Epithelial cell of esophagus (primary cell): Measurements from ENCODE around the gene RCOR3.
A peak's percentile ranks its signal among the peaks of the same experiment; 100 is the strongest.
"Not testable (repeated sequence)": the region's sequence is repeated elsewhere in the genome, so short reads cannot be mapped to it uniquely, and the experiment has no call there.

Source experiments
- DNase-seq: peaks from one replicate; pipeline ENCODE4 v3.0.0; 2010; ENCODE audit warnings: low read depth
- H3K4me3 ChIP-seq: 2 replicates; pipeline ENCODE4 v1.5.1; 2011; ENCODE audit warnings: mild to moderate bottlenecking, low read length, control low read depth
- CTCF ChIP-seq: IDR thresholded peaks from 2 replicates; pipeline ENCODE4 v1.5.1; 2011; ENCODE audit warnings: low read depth, mild to moderate bottlenecking, low read length, control low read depth, inconsistent platforms; ENCODE audit not compliant: insufficient read depth; ENCODE audit errors: missing control alignments

Gene RCOR3

DNA sequence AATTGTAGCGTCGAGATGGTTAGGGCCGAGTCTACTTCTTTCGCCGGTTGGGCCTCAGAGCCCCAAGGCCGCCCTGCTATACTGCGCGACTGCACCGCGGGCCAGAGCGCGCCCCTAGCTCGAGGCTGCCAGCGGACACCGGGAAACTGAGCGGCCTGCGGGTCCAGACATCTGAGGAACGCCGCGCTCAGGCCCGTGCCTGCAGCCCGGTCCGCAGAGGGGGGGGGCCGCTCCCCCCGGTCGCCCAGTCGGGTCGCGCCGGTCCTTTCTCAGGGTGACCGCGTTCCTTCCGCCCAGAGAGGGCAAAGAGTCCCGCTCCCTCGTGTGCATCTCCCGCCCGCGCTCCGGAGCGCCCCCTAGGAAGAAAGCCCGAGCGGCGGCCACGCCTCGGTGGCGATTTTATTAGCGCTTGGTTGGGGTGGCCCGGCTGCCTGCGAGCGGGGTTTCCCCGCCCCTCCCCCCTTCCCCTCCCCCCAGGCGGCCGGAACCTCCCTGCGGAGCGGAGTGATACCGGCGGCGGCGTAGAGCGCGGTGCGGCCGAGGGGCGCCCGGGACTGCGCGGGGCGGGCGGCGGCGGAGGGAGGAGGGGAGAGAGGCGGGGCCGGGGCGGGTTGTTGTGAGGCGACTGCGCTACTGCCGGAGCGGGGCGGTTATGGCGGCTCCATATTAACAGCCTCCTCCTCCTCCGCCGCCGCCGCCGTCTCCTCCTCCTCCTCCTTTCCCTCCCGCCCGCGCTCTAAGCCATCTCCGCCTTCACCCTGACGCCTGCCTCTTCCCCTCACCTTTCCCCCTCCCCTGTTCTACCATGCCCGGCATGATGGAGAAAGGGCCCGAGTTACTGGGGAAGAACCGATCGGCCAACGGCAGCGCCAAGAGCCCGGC is at the start of gene RCOR3:
TSS of gene RCOR3 (plus strand) at position 611 of the 882 bp plus-strand sequence. CDS start at position 806, 195 bp downstream.
- peak within 1 kb of the TSS; percentile 88 for H3K4me3 ChIP-seq
- peak; percentile 54 for TF ChIP-seq CTCF
- DNase-seq: peak; percentile 93

DNA sequence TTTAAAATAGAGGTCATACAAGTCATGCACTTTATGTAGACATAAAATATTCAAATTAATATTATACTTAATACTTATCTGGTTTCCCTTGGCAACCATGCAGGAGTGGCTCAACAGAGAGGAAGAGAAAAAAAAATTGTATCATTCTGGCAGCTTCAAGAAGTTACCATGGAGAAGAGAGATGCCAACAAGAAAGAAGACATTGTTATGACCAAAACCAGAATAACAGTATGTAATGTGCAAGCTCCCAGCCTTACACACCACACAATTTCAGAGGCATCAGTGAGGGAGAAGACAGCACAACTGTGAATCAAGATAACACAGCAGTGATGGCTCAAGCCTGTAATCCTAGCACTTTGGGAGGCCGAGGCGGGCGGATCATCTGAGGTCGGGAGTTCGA is 49.1 kb upstream of the RCOR3 start:
- no peak for TF ChIP-seq CTCF
- H3K4me3 ChIP-seq: no peak overlapping the region
- no peak for DNase-seq

DNA sequence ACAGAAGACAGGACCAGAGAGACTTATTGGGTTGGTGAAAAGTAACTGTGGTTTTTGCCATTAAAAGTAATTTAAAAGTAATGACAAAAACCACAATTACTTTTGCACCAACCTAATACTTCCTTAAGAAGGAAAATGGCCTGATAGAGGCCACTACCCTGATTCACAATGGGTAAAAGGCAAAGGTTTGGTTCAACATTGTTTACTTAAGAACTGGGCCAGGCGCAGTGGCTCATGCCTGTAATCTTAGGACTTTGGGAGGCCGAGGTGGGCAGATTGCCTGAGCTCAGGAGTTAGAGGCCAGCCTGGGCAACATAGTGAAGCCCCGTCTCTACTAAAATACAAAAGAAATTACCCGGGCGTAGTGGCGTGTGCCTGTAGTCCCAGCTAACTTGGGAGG is 48.2 kb upstream of the RCOR3 start:
- no peak for DNase-seq
- TF ChIP-seq CTCF: no peak
- no peak overlapping the region for H3K4me3 ChIP-seq

DNA sequence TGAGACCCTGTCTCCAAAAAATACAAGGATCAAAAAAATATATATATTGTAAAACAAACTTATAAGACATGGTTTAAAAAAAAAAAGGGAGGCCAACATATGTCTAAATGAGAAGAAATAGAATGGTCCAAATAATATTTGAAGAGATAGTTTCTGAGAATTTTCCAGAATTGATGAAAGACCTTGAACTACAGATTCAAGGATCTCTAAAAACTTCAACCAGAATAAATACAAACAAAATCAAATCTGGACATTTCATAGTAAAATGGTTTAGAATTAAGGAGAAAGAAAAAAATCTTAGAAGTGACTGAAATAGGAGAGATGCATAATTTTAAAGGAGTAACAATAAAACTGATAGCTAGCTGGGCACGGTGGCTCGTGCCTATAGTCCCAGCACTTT is 45.5 kb upstream of the RCOR3 start:
- no peak overlapping the region for H3K4me3 ChIP-seq
- TF ChIP-seq CTCF: no peak
- DNase-seq: no peak

DNA sequence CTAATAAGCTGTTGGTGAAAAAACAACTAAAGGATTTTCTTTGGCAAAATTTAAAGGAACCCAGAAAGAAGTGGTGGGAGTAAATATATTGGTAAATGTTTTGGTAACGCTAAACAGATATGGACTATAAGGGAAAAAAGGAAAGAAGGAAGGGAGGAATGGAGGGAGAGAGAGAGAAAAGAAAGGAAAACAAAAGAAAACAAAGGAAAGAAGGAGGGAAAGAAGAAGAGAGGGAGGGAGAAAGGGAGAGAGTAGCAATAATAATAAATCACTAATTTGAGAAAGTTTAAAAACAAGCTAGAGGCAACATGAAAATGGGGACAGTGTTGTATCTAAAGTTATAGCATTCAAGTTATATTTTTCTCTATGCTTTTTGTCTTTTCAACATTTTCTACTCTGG is 43.6 kb upstream of the RCOR3 start:
- TF ChIP-seq CTCF: no peak
- DNase-seq: no peak
- H3K4me3 ChIP-seq: no peak overlapping the region

DNA sequence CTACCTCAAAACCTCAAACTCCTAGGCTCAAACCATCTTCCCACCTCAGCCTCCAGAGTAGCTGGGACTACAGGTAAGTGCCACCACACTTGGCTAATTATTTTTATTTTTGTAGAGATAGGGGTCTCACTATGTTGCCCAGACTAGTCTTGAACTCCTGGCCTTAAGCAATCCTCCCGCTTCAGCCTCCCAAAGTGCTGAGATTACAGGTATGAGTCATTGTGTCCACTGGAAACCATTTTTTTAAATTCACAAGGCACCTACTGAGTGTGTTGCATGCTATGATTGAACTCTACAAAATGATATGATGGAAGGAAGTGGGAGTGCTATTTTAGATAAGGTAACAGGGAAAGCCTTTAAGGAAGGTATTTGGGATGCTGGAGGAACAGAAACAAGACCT is 41.8 kb upstream of the RCOR3 start:
- DNase-seq: no peak
- no peak for TF ChIP-seq CTCF
- H3K4me3 ChIP-seq: no peak overlapping the region

DNA sequence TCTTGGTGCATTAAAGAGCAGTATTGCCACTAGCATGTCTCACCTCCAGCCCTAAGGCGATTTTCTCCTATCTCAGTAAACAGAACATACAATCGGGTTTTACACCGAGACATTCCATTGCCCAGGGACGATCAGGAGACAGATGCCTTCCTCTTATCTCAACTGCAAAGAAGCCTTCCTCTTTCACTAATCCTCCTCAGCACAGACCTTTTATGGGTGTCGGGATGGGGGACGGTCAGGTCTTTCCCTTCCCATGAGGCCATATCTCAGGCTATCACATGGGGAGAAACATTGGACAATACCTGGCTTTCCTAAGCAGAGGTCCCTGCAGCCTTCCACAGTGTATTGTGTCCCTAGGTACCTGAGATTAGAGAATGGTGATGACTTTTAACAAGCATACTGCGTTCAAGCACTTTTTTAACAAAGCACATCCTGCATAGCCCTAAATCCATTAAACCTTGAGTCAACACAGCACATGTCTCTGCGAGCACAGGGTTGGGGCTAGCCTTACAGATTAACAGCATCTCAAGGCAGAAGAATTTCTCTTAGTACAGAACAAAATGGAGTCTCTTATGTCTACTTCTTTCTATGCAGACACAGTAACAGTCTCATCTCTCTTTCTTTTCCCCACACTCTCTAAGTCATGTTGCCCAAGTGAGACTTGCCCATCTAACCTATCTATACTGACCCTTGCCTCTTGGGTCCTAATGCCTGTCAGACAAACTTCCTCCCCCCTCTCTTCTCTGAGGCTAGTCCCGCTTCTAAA is 36.5 kb upstream of the RCOR3 start:
- not testable (repeated sequence) for H3K4me3 ChIP-seq

GRCh38 chr1:211228573-211229364 is 30.4 kb upstream of the RCOR3 start:
- DNase-seq: not testable (repeated sequence)

More for the DNA sequence above, 36.5 kb upstream of the RCOR3 start:
- peak; percentile 73 for DNase-seq

More at GRCh38 chr1:211228573-211229364, 30.4 kb upstream of the RCOR3 start:
- not testable (repeated sequence) for H3K4me3 ChIP-seq
